ENCODE measurements around the gene SPINT4.

SPINT4 gene

GRCh38 chr20:45704969-45705637 lies 17.0 kb upstream of the SPINT4 start, which contains the start of gene WFDC10B:
TSS of gene WFDC10B (minus strand) at chr20:45705019. CDS start at chr20:45685992, 19,027 bp downstream.
- TF ChIP-seq CTCF (IDR thresholded peaks at IDR 0.05), result no peak

- TF ChIP-seq CTCF (IDR thresholded peaks at IDR 0.05), result no peak
These were observed 3.0 kb downstream of the SPINT4 start for GRCh38 chr20:45725134-45725533.

GRCh38 chr20:45727044-45727443 lies 4.9 kb downstream of the SPINT4 start:
- TF ChIP-seq CTCF (IDR thresholded peaks at IDR 0.05), result no peak

- no peak for TF ChIP-seq CTCF (IDR thresholded peaks at IDR 0.05)
These were observed 10.1 kb downstream of the SPINT4 start for GRCh38 chr20:45732199-45732598.

- no peak for TF ChIP-seq CTCF (IDR thresholded peaks at IDR 0.05)
These were observed 13.4 kb downstream of the SPINT4 start for GRCh38 chr20:45735552-45735951.

- TF ChIP-seq CTCF (IDR thresholded peaks at IDR 0.05), result no peak
These were observed 13.8 kb downstream of the SPINT4 start for GRCh38 chr20:45735988-45736387.

GRCh38 chr20:45742596-45742995 lies 20.4 kb downstream of the SPINT4 start:
- TF ChIP-seq CTCF (IDR thresholded peaks at IDR 0.05), result no peak

GRCh38 chr20:45745015-45745414 lies 22.9 kb downstream of the SPINT4 start:
- no peak for TF ChIP-seq CTCF (IDR thresholded peaks at IDR 0.05)
